Right atrium auricular region (tissue), 2 donors: ENCODE measurements around the gene PRKCA. TPM values are rescaled to one million over a fixed set of nuclear protein-coding genes. Genes with fewer than 3 reads are reported as not detected.

Experiments
- DNase-seq: peaks from one replicate; pipeline ENCODE4 v3.0.0-alpha.2; 2019; ENCODE audit warnings: low spot score
- H3K27ac ChIP-seq, 2 donors: fragments of 200-600 bp; sonication (generic); 1 replicate in 1 of 2; 2 replicates in 1 of 2; pipeline ENCODE4 v1.5.1; 2016 to 2019
- H3K27me3 ChIP-seq, 2 donors: fragments of 200-600 bp; sonication (generic); one replicate each; pipeline versions ENCODE4 v1.5.1 to v1.6.0; 2017 to 2019
- H3K36me3 ChIP-seq: fragments of 200-600 bp; sonication (generic); one replicate; pipeline ENCODE4 v1.5.1; 2016
- H3K4me1 ChIP-seq, 2 donors: fragments of 200-600 bp; sonication (generic); one replicate each; pipeline versions ENCODE4 v1.5.1 to v1.6.0; 2017 to 2019
- H3K4me3 ChIP-seq, 2 donors: fragments of 200-600 bp; sonication (generic); 1 replicate in 1 of 2; 2 replicates in 1 of 2; pipeline ENCODE4 v1.5.1; 2017 to 2019; ENCODE audit warnings: mild to moderate bottlenecking in 1 of 2, moderate library complexity in 1 of 2
- H3K9me3 ChIP-seq, 2 donors: fragments of 200-600 bp; sonication (generic); one replicate each; pipeline ENCODE4 v1.5.1; 2019
- CTCF ChIP-seq, 2 donors: fragments of 200-600 bp; sonication (generic); IDR thresholded peaks; one replicate each; pipeline ENCODE4 v1.5.1; 2019; ENCODE audit warnings: antibody characterized with exemption in 2 of 2
- microRNA counts, 2 donors: library from miRNA; unstranded; fragments of <30 nt; microRNA quantifications; one replicate each; lab custom pipeline; 2016 to 2017
- microRNA-seq, 2 donors: library from miRNA; unstranded; fragments of <30 nt; microRNA quantifications; one replicate each; pipeline ENCODE4, GENCODE V29; 2016 to 2017; ENCODE audit warnings: borderline number of aligned reads in 2 of 2, borderline replicate concordance in 1 of 2
- total RNA-seq, 2 donors: library from RNA; depleted of rRNA; stranded (reverse); fragments of >200 nt; gene quantifications; one replicate each; pipeline ENCODE4 v1.1.0, GENCODE V29; 2016

PRKCA gene
- total RNA-seq, 2 donors from 2014 or later, result 6.4 to 6.6 TPM

DNA sequence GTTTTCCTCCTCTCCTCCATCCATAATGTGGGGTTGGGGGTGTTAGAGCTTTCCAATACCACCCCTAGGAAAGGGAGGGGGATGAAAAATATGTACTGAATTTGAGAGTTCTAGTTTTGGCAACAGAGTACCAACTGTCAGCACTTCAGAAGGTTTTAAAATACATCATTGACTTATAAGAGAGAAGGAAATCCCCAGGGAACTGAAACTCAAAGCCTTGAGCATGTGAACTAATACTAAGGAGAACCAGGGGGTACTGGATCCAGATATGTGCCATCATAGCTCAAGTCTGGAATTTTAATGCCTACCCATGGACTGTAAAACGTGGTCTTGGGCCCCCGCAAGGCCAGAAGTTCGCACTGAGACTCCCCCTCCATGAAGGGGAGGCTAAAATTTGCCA is 548.3 kb downstream of the PRKCA start:
- Histone ChIP-seq H3K27me3 (no peaks in the 10 kb centered on the region), H3K36me3 (no peaks in the 10 kb centered on the region), H3K27ac (no peak overlapping the region), H3K4me3 (no peak overlapping the region), H3K9me3 (peaks cover 0 to 7% of the 10 kb centered on the region in 2 donors), H3K4me1 (peaks cover 0 to 13% of the 10 kb centered on the region in 2 donors)
- no peak for DNase-seq
- no peak for TF ChIP-seq CTCF (IDR thresholded peaks at IDR 0.05)

GRCh38 chr17:66855204-66855603 is 552.8 kb downstream of the PRKCA start:
- Histone ChIP-seq H3K9me3 (peaks cover 0 to 7% of the 10 kb centered on the region in 2 donors), H3K27me3 (no peaks in the 10 kb centered on the region), H3K4me1 (peaks cover 0 to 7% of the 10 kb centered on the region in 2 donors), H3K36me3 (no peaks in the 10 kb centered on the region), H3K27ac (no peak overlapping the region), H3K4me3 (no peak overlapping the region)
- peak in 1 of 2 donors; percentile 21 for TF ChIP-seq CTCF (IDR thresholded peaks at IDR 0.05)
- no peak for DNase-seq

- H3K36me3 ChIP-seq, result no peaks in the 10 kb centered on the region
- TF ChIP-seq CTCF (IDR thresholded peaks at IDR 0.05), result no peak
- no peaks in the 10 kb centered on the region for H3K27me3 ChIP-seq
- peaks cover 0 to 7% of the 10 kb centered on the region in 2 donors for H3K9me3 ChIP-seq
- H3K4me1 ChIP-seq, result no peaks in the 10 kb centered on the region
- no peak for DNase-seq
- no peak overlapping the region for H3K27ac ChIP-seq
- no peak overlapping the region for H3K4me3 ChIP-seq
Observed at GRCh38 chr17:66858226-66859083, 556.0 kb downstream of the PRKCA start.

- H3K9me3 ChIP-seq, result peaks cover 0 to 13% of the 10 kb centered on the region in 2 donors
- H3K36me3 ChIP-seq, result no peaks in the 10 kb centered on the region
- no peak for DNase-seq
- H3K27ac ChIP-seq, result no peak overlapping the region
- H3K4me3 ChIP-seq, result no peak overlapping the region
- H3K27me3 ChIP-seq, result no peaks in the 10 kb centered on the region
- no peaks in the 10 kb centered on the region for H3K4me1 ChIP-seq
- no peak for TF ChIP-seq CTCF (IDR thresholded peaks at IDR 0.05)
Observed at GRCh38 chr17:66859353-66859752, 556.9 kb downstream of the PRKCA start.

- no peak for TF ChIP-seq CTCF (IDR thresholded peaks at IDR 0.05)
- Histone ChIP-seq H3K27me3 (no peaks in the 10 kb centered on the region), H3K4me1 (no peaks in the 10 kb centered on the region), H3K9me3 (peaks cover 0 to 8% of the 10 kb centered on the region in 2 donors), H3K27ac (no peak overlapping the region), H3K4me3 (no peak overlapping the region), H3K36me3 (no peaks in the 10 kb centered on the region)
- DNase-seq, result no peak
Observed at GRCh38 chr17:66860204-66860603, 557.8 kb downstream of the PRKCA start.

MicroRNAs encoded within 50 kb of the gene (microRNA counts, 767-probe panel; counts per million panel counts)
- 0 to 1,658 counts per million in 2 donors for microRNA hsa-miR-634 (lab: Ali Mortazavi, UCI)

Small RNA genes within 50 kb of the gene (microRNA-seq; reads per million reads assigned to microRNA genes)
- 0 to 0.71 reads per million in 2 donors for gene MIR634

Other genes with a start within 250 kb of the PRKCA start
- 10 to 100 TPM in 1 of 2 donors, 1 to 10 TPM in 1; 8.1 to 11.2 TPM for gene CEP112, start 110.5 kb upstream of the PRKCA start, total RNA-seq
- gene APOH, start 73.2 kb upstream of the PRKCA start, total RNA-seq, result not detected